OCI-LY3 (cell line): ENCODE results near the gene LEMD3.

Experiments used
- EZH2phosphoT487 ChIP-seq: fragments of 200-600 bp; shearing (Covaris generic); IDR thresholded peaks from 2 replicates; pipeline ENCODE4 v1.6.1; 2018; ENCODE audit warnings: antibody characterized with exemption, mixed run types, low read depth
- TF ChIP-seq, protein P1 (sequence below): fragments of 200-600, 300-600 bp; sonication (generic); IDR thresholded peaks from 2 replicates; pipeline ENCODE4 v1.5.1; 2014; ENCODE audit warnings: antibody characterized with exemption, low read length, low read depth

DNA sequence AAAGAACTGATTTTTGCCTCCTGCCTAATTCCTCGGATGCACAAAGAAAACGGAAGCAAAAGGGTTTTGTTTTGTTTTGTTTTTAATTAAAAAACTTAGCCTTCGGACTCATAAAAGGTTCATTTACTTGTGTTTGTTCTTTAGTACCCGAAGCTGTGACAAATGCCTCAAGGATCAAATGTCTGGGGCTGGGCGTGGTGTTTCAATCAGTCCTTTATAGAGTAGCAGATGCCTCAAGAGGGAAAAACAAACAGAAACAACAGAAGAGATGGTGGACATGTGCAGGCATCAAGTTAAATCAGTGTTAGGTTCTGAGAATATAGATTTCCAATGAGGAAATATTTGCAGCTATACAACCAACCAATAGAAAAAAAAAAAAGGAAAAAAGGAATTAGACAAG is 46.7 kb upstream of the LEMD3 start:
- TF ChIP-seq, protein P1, sequence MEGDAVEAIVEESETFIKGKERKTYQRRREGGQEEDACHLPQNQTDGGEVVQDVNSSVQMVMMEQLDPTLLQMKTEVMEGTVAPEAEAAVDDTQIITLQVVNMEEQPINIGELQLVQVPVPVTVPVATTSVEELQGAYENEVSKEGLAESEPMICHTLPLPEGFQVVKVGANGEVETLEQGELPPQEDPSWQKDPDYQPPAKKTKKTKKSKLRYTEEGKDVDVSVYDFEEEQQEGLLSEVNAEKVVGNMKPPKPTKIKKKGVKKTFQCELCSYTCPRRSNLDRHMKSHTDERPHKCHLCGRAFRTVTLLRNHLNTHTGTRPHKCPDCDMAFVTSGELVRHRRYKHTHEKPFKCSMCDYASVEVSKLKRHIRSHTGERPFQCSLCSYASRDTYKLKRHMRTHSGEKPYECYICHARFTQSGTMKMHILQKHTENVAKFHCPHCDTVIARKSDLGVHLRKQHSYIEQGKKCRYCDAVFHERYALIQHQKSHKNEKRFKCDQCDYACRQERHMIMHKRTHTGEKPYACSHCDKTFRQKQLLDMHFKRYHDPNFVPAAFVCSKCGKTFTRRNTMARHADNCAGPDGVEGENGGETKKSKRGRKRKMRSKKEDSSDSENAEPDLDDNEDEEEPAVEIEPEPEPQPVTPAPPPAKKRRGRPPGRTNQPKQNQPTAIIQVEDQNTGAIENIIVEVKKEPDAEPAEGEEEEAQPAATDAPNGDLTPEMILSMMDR, result no peak
- no peak for TF ChIP-seq EZH2phosphoT487
